GM19351 (cell line): ENCODE measurements around the gene NALCN.

Experiments
- ATAC-seq: cut with Tn5 transposase; IDR thresholded peaks from one replicate; pipeline ENCODE4 v1.9.1; 2021; ENCODE audit warnings: mild to moderate bottlenecking, moderate library complexity; ENCODE audit not compliant: unreplicated experiment

NALCN gene

GRCh38 chr13:101049166-101049850, 367.0 kb downstream of the NALCN start:
- ATAC-seq, result no peak

- ATAC-seq, result no peak
Measured at GRCh38 chr13:101036546-101036945, 379.8 kb downstream of the NALCN start.

GRCh38 chr13:101035119-101035620, 381.1 kb downstream of the NALCN start:
- no peak for ATAC-seq

- ATAC-seq, result no peak
Measured at GRCh38 chr13:101026736-101027398, 389.4 kb downstream of the NALCN start.

- ATAC-seq, result no peak
Measured at GRCh38 chr13:101026328-101026727, 390.0 kb downstream of the NALCN start.

- no peak for ATAC-seq
Measured at GRCh38 chr13:101025925-101026324, 390.4 kb downstream of the NALCN start.

- ATAC-seq, result no peak
Measured at GRCh38 chr13:101025519-101025918, 390.8 kb downstream of the NALCN start.

GRCh38 chr13:101019126-101019525, 397.2 kb downstream of the NALCN start:
- ATAC-seq, result no peak

GRCh38 chr13:101018720-101019119, 397.6 kb downstream of the NALCN start:
- no peak for ATAC-seq

- ATAC-seq, result no peak
Measured at GRCh38 chr13:101017123-101017872, 399.0 kb downstream of the NALCN start.

- ATAC-seq, result no peak
Measured at GRCh38 chr13:101016475-101016874, 399.8 kb downstream of the NALCN start.

- ATAC-seq, result no peak
Measured at GRCh38 chr13:101013245-101013644, 403.1 kb downstream of the NALCN start.

- ATAC-seq, result no peak
Measured at GRCh38 chr13:101010100-101010499, 406.2 kb downstream of the NALCN start.

- no peak for ATAC-seq
Measured at GRCh38 chr13:101007245-101007644, 409.1 kb downstream of the NALCN start.
